ENCODE data around the gene CD1E. TPM values are rescaled to one million over a fixed set of nuclear protein-coding genes. Genes with fewer than 3 reads are reported as not detected.

CD1E gene
- not detected in 5 replicates for total RNA-seq (2022; extraction: Qiagen RNA extraction; ENCODE audit: low read depth)

DNA sequence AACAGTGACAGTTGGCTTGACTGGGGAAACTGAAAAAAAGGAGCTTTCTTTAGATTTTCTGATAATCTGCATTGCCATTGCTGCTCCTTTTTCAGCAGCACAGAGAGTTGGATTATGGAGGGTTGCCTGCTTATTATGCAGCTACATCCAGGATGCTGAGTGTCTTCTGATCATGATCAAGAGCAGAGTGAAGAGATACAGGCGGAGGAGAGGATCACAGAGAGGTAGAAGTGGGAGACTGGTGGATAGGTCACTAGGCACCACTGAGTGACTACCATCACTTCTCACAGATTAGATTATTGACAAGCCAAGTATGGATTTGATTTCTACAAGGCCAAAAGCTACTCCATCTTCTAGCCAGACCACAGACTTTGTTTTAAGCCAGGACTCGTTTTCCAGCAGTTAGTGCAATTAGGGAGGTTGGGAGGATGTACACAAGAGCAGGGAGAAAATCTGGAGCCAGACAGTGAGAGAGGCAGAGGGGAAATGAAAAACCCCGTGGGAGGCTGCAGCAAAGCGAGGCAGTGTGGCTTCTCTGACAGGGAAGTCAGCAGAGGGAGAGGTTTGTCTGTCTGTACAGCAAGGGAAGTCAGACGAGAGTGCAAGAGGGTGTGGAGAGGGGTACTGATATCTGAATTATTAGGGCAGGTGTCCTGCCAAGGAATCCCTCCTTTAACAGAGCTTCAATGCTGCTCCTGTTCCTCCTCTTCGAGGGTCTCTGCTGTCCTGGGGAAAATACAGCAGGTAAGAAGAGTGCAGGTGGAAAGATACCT is at the start of gene CD1E:
Gene CD1E (plus strand): TSS at position 592 of the 773 bp plus-strand sequence. CDS start 95 bp downstream, at position 687.

GRCh38 chr1:158331481-158332150 is 22.1 kb upstream of the CD1E start, which contains the start of gene CD1B:
Gene CD1B, minus strand, starts transcription at chr1:158331531. Its CDS starts 108 bp downstream, at chr1:158331423.

GRCh38 chr1:158398818-158399514 is 45.3 kb downstream of the CD1E start, which contains the start of gene OR10T2:
Gene OR10T2, minus strand, starts transcription at chr1:158399466. Its CDS starts 0 bp downstream, at chr1:158399466.

Other genes with a start within 250 kb of the CD1E start
- gene CD1D, start 173.0 kb upstream of the CD1E start, total RNA-seq (2022; extraction: Qiagen RNA extraction; ENCODE audit: low read depth), result 0.06 to 0.14 TPM in 2 of 5 replicates, not detected in the others
- not detected in 5 replicates for gene CD1A, start 99.5 kb upstream of the CD1E start, total RNA-seq (2022; extraction: Qiagen RNA extraction; ENCODE audit: low read depth)
- not detected in 5 replicates for gene CD1C, start 64.0 kb upstream of the CD1E start, total RNA-seq (2022; extraction: Qiagen RNA extraction; ENCODE audit: low read depth)
- not detected in 5 replicates for gene CD1B, start 22.4 kb upstream of the CD1E start, total RNA-seq (2022; extraction: Qiagen RNA extraction; ENCODE audit: low read depth)
- not detected in 5 replicates for gene OR10T2, start 45.6 kb downstream of the CD1E start, total RNA-seq (2022; extraction: Qiagen RNA extraction; ENCODE audit: low read depth)
- not detected in 5 replicates for gene OR10K2, start 72.3 kb downstream of the CD1E start, total RNA-seq (2022; extraction: Qiagen RNA extraction; ENCODE audit: low read depth)
- not detected in 5 replicates for gene OR10K1, start 107.9 kb downstream of the CD1E start, total RNA-seq (2022; extraction: Qiagen RNA extraction; ENCODE audit: low read depth)
- not detected in 5 replicates for gene OR10R2, start 118.3 kb downstream of the CD1E start, total RNA-seq (2022; extraction: Qiagen RNA extraction; ENCODE audit: low read depth)
- not detected in 5 replicates for gene OR6Y1, start 200.5 kb downstream of the CD1E start, total RNA-seq (2022; extraction: Qiagen RNA extraction; ENCODE audit: low read depth)
- gene OR6P1, start 216.7 kb downstream of the CD1E start, total RNA-seq (2022; extraction: Qiagen RNA extraction; ENCODE audit: low read depth), result not detected in 5 replicates
- not detected in 5 replicates for gene OR10X1, start 226.0 kb downstream of the CD1E start, total RNA-seq (2022; extraction: Qiagen RNA extraction; ENCODE audit: low read depth)